H1 (cell line): ENCODE measurements around the gene SNX20.

ENCODE experiments used
- BACH1 ChIP-seq: IDR thresholded peaks from 2 replicates; pipeline ENCODE4 v1.6.1; 2012; ENCODE audit warnings: low read length, improper control_type of control experiment
- BCL11A ChIP-seq, 2 experiments: IDR thresholded peaks; one replicate each; pipeline ENCODE4 v1.6.1; 2011; ENCODE audit warnings: low read depth in 2 of 2, low read length in 2 of 2, mild to moderate bottlenecking in 2 of 2
- CEBPB ChIP-seq: IDR thresholded peaks from 2 replicates; pipeline ENCODE4 v1.6.1; 2012; ENCODE audit warnings: low read depth, low read length
- PHF8 ChIP-seq: fragments of 200-600 bp; sonication (generic); conservative IDR thresholded peaks from 2 replicates; pipeline ENCODE4 v1.7.1; 2012; ENCODE audit warnings: low read depth, mild to moderate bottlenecking, inconsistent platforms, low read length, moderate library complexity
- POLR2A ChIP-seq, 2 experiments: IDR thresholded peaks; 1 replicate in 1 of 2; 2 replicates in 1 of 2; pipeline ENCODE4 v1.6.1; 2011; ENCODE audit warnings: low read depth in 2 of 2, low read length in 2 of 2, mild to moderate bottlenecking in 2 of 2; ENCODE audit errors: control extremely low read depth in 1 of 2
- POLR2AphosphoS5 ChIP-seq: IDR thresholded peaks from 2 replicates; pipeline ENCODE4 v1.6.1; 2011; ENCODE audit warnings: low read depth, low read length
- RAD21 ChIP-seq, 2 experiments: IDR thresholded peaks in 1 of 2; conservative IDR thresholded peaks in 1 of 2; 2 replicates each; pipeline ENCODE4 v1.6.1; 2011; ENCODE audit warnings: low read depth in 2 of 2, low read length in 2 of 2, improper control_type of control experiment in 1 of 2, inconsistent platforms in 1 of 2, mild to moderate bottlenecking in 1 of 2, moderate library complexity in 1 of 2
- SIN3A ChIP-seq, 2 experiments: IDR thresholded peaks in 1 of 2; conservative IDR thresholded peaks in 1 of 2; 2 replicates each; pipeline ENCODE4 v1.6.1; 2011 to 2012; ENCODE audit warnings: low read length in 2 of 2, improper control_type of control experiment in 1 of 2, low read depth in 1 of 2, mild to moderate bottlenecking in 1 of 2
- TAF1 ChIP-seq: IDR thresholded peaks from 2 replicates; pipeline ENCODE4 v1.6.1; 2011; ENCODE audit warnings: mild to moderate bottlenecking, low read depth, low read length
- TF ChIP-seq, protein P1 (sequence below), 3 experiments: IDR thresholded peaks; 1 replicate in 2 of 3; 2 replicates in 1 of 3; pipeline versions ENCODE4 v1.5.1 to v1.6.1; 2011; ENCODE audit warnings: low read length in 3 of 3, mild to moderate bottlenecking in 3 of 3, inconsistent platforms in 2 of 3, low read depth in 1 of 3, moderate library complexity in 1 of 3; ENCODE audit not compliant: insufficient read depth in 1 of 3; ENCODE audit errors: control extremely low read depth in 1 of 3
- TF ChIP-seq, protein P2 (sequence below): IDR thresholded peaks from 2 replicates; pipeline ENCODE4 v1.6.1; 2012; ENCODE audit warnings: inconsistent platforms

DNA sequence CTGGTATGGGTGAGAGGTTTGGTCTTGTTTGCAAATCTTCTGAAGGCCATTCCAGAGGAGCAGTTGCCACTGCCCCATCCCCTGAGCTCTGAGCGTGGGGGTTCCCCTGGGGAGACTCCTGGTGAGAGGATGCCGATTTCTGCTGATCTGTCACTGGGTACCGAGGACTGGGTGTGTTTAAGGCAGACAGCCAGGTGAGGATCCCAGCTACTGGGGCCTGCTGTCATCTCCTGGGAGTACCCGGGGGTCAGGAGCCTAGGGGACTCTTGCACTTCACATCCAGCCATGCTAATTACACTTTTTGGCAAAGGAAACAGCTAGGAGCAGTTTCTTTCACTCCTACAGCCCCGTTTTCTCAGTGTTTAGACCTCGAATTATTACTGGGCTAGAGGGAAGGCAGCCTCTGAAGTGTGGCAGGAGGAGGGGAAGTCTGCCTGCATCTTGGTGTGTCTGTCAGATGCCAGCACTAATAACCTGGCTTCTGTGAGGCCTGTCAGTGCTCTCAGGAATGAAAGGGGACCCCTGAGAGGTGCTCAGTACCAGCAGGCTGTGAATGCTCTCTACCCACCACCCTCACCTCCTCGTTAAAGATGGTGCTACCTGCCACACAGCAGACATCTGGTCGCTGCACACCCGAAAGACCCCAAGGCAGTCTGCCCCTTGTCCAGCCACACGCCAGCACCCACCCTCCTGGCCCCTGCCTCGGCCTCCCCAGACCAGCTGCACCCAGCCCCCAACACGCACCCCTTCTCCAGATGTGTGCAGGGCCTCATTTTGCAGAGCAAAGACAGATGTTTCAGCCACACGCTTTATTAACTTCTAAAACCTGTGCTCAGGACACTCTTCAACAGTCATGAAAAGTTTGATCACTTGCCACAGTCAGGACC is 43.2 kb downstream of the SNX20 start:
- TF ChIP-seq, protein P1, sequence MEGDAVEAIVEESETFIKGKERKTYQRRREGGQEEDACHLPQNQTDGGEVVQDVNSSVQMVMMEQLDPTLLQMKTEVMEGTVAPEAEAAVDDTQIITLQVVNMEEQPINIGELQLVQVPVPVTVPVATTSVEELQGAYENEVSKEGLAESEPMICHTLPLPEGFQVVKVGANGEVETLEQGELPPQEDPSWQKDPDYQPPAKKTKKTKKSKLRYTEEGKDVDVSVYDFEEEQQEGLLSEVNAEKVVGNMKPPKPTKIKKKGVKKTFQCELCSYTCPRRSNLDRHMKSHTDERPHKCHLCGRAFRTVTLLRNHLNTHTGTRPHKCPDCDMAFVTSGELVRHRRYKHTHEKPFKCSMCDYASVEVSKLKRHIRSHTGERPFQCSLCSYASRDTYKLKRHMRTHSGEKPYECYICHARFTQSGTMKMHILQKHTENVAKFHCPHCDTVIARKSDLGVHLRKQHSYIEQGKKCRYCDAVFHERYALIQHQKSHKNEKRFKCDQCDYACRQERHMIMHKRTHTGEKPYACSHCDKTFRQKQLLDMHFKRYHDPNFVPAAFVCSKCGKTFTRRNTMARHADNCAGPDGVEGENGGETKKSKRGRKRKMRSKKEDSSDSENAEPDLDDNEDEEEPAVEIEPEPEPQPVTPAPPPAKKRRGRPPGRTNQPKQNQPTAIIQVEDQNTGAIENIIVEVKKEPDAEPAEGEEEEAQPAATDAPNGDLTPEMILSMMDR (IDR thresholded peaks at IDR 0.05; ENCODE audit: control extremely low read depth in 1 of 3, insufficient read depth in 1 of 3, low read depth in 1 of 3, low read length in 3 of 3): no peak
- TF ChIP-seq RAD21 (IDR thresholded peaks at IDR 0.05 in 1 of 2, conservative IDR thresholded peaks at IDR 0.05 in 1 of 2; ENCODE audit: low read depth in 2 of 2, low read length in 2 of 2) (no peak), TAF1 (no peak), POLR2AphosphoS5 (no peak), BACH1 (no peak), BCL11A (IDR thresholded peaks at IDR 0.05; ENCODE audit: low read depth in 2 of 2, low read length in 2 of 2) (no peak), POLR2A (IDR thresholded peaks at IDR 0.05; ENCODE audit: control extremely low read depth in 1 of 2, low read depth in 2 of 2, low read length in 2 of 2) (no peak), CEBPB (no peak), PHF8 (no peak), SIN3A (conservative IDR thresholded peaks at IDR 0.05 in 1 of 2, IDR thresholded peaks at IDR 0.05 in 1 of 2; ENCODE audit: low read depth in 1 of 2, low read length in 2 of 2) (no peak)
- TF ChIP-seq, protein P2, sequence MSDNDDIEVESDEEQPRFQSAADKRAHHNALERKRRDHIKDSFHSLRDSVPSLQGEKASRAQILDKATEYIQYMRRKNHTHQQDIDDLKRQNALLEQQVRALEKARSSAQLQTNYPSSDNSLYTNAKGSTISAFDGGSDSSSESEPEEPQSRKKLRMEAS: no peak
